Mesothelial cell of epicardium (in vitro differentiated cells): Measurements from ENCODE around the gene NAV2. TPM values are rescaled to one million over a fixed set of nuclear protein-coding genes. Genes with fewer than 3 reads are reported as not detected.
A peak's percentile ranks its signal among the peaks of the same experiment; 100 is the strongest.

ENCODE experiments used
- DNase-seq, 2 experiments: peaks; one replicate each; pipeline ENCODE4 v3.0.0; 2021; ENCODE audit warnings: low spot score in 2 of 2; ENCODE audit not compliant: unreplicated experiment in 2 of 2
- H3K27ac Mint-ChIP-seq: 2 replicates; pipeline ENCODE4 v1.8.0; 2021; ENCODE audit warnings: mixed read lengths
- H3K27me3 Mint-ChIP-seq: 2 replicates; pipeline ENCODE4 v1.8.0; 2021; ENCODE audit warnings: low read depth, mixed read lengths
- H3K36me3 Mint-ChIP-seq: 2 replicates; pipeline ENCODE4 v1.8.0; 2021; ENCODE audit warnings: mixed read lengths
- H3K4me1 Mint-ChIP-seq: 2 replicates; pipeline ENCODE4 v1.8.0; 2021; ENCODE audit warnings: mixed read lengths
- H3K4me3 Mint-ChIP-seq: 2 replicates; pipeline ENCODE4 v1.8.0; 2021; ENCODE audit warnings: mild to moderate bottlenecking, moderate library complexity, mixed read lengths
- H3K9me3 Mint-ChIP-seq: 2 replicates; pipeline ENCODE4 v1.8.0; 2021; ENCODE audit warnings: mixed read lengths
- CTCF ChIP-seq: fragments of 200-600 bp; sonication (generic); IDR thresholded peaks from one replicate; pipeline ENCODE4 v1.5.0; 2021; ENCODE audit warnings: antibody characterized with exemption; ENCODE audit not compliant: unreplicated experiment
- total RNA-seq: library from RNA; stranded (reverse); gene quantifications from 3 replicates; pipeline ENCODE4 v1.2.1, GENCODE V29; 2021

The NAV2 gene
- total RNA-seq, 1 donor from 2014 or later: 69.8 TPM

- Mint-ChIP-seq H3K36me3 (no peaks in the 10 kb centered on the region), H3K4me3 (no peak overlapping the region), H3K9me3 (no peaks in the 10 kb centered on the region), H3K27ac (peak overlapping the region; percentile 76), H3K27me3 (no peaks in the 10 kb centered on the region), H3K4me1 (peaks cover 55% of the 10 kb centered on the region)
- DNase-seq: no peak
- TF ChIP-seq CTCF: no peak
These were observed 90.9 kb downstream of the NAV2 start for GRCh38 chr11:19803506-19803998.

- Mint-ChIP-seq H3K4me1 (peaks cover 49% of the 10 kb centered on the region), H3K9me3 (no peaks in the 10 kb centered on the region), H3K27ac (no peak overlapping the region), H3K27me3 (no peaks in the 10 kb centered on the region), H3K4me3 (no peak overlapping the region), H3K36me3 (no peaks in the 10 kb centered on the region)
- no peak for TF ChIP-seq CTCF
- no peak for DNase-seq
These were observed 92.7 kb downstream of the NAV2 start for GRCh38 chr11:19805376-19805775.

- Mint-ChIP-seq H3K9me3 (no peaks in the 10 kb centered on the region), H3K36me3 (no peaks in the 10 kb centered on the region), H3K4me3 (no peak overlapping the region), H3K27ac (no peak overlapping the region), H3K27me3 (no peaks in the 10 kb centered on the region), H3K4me1 (peaks cover 47% of the 10 kb centered on the region)
- no peak for TF ChIP-seq CTCF
- DNase-seq: no peak
These were observed 93.2 kb downstream of the NAV2 start for GRCh38 chr11:19805827-19806226.

GRCh38 chr11:19806251-19806650 is 93.6 kb downstream of the NAV2 start:
- H3K9me3 Mint-ChIP-seq: no peaks in the 10 kb centered on the region
- no peak overlapping the region for H3K4me3 Mint-ChIP-seq
- DNase-seq: no peak
- H3K4me1 Mint-ChIP-seq: peaks cover 46% of the 10 kb centered on the region
- no peaks in the 10 kb centered on the region for H3K36me3 Mint-ChIP-seq
- H3K27me3 Mint-ChIP-seq: no peaks in the 10 kb centered on the region
- no peak overlapping the region for H3K27ac Mint-ChIP-seq
- TF ChIP-seq CTCF: no peak

- no peak for TF ChIP-seq CTCF
- Mint-ChIP-seq H3K4me3 (no peak overlapping the region), H3K27me3 (no peaks in the 10 kb centered on the region), H3K9me3 (no peaks in the 10 kb centered on the region), H3K4me1 (peaks cover 32% of the 10 kb centered on the region), H3K36me3 (no peaks in the 10 kb centered on the region), H3K27ac (no peak overlapping the region)
- DNase-seq: no peak
These were observed 95.7 kb downstream of the NAV2 start for GRCh38 chr11:19808076-19808911.
